Measurements from ENCODE around the gene TGM4. TPM values are rescaled to one million over a fixed set of nuclear protein-coding genes. Genes with fewer than 3 reads are reported as not detected.

Gene TGM4
- total and polyA plus RNA-seq, 10 of the 15 experiments (the other 5 are each of a cell fraction or from before 2014, with no cell fraction given): not detected

DNA sequence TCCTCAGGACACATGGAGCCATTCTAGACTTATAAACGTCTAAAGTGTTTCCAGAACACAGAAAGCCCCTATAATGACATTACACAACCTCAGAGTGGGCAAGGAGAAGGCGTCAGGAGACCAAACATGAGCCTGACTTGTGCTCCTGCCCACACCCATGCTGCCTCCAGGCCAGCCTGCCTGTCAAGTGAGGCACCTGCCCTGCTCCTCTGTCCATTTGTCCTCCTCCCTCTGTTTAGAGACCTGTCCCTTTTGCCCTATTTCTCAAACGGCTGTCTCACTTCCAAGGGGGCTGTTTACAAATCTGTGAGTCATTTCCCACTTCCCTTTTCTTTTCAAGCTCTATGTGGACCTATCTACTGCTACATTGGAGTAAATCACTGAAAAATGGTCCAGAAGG, 80.6 kb downstream of the TGM4 start (continued):
- TF ChIP-seq, protein P1, sequence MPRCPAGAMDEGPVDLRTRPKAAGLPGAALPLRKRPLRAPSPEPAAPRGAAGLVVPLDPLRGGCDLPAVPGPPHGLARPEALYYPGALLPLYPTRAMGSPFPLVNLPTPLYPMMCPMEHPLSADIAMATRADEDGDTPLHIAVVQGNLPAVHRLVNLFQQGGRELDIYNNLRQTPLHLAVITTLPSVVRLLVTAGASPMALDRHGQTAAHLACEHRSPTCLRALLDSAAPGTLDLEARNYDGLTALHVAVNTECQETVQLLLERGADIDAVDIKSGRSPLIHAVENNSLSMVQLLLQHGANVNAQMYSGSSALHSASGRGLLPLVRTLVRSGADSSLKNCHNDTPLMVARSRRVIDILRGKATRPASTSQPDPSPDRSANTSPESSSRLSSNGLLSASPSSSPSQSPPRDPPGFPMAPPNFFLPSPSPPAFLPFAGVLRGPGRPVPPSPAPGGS (IDR thresholded peaks at IDR 0.05; ENCODE audit: borderline replicate concordance, insufficient read depth, low read depth, low read length, poor library complexity, severe bottlenecking): no peak
- no peak for TF ChIP-seq NBN (IDR thresholded peaks at IDR 0.05)
- TF ChIP-seq IRF4 (IDR thresholded peaks at IDR 0.05; ENCODE audit: low read depth, low read length): peak; percentile 55; the same call in 1 of the 2 replicates
- no peak for TF ChIP-seq TAF1 (IDR thresholded peaks at IDR 0.05; ENCODE audit: borderline replicate concordance, low read depth, low read length)
- TF ChIP-seq, protein P2, sequence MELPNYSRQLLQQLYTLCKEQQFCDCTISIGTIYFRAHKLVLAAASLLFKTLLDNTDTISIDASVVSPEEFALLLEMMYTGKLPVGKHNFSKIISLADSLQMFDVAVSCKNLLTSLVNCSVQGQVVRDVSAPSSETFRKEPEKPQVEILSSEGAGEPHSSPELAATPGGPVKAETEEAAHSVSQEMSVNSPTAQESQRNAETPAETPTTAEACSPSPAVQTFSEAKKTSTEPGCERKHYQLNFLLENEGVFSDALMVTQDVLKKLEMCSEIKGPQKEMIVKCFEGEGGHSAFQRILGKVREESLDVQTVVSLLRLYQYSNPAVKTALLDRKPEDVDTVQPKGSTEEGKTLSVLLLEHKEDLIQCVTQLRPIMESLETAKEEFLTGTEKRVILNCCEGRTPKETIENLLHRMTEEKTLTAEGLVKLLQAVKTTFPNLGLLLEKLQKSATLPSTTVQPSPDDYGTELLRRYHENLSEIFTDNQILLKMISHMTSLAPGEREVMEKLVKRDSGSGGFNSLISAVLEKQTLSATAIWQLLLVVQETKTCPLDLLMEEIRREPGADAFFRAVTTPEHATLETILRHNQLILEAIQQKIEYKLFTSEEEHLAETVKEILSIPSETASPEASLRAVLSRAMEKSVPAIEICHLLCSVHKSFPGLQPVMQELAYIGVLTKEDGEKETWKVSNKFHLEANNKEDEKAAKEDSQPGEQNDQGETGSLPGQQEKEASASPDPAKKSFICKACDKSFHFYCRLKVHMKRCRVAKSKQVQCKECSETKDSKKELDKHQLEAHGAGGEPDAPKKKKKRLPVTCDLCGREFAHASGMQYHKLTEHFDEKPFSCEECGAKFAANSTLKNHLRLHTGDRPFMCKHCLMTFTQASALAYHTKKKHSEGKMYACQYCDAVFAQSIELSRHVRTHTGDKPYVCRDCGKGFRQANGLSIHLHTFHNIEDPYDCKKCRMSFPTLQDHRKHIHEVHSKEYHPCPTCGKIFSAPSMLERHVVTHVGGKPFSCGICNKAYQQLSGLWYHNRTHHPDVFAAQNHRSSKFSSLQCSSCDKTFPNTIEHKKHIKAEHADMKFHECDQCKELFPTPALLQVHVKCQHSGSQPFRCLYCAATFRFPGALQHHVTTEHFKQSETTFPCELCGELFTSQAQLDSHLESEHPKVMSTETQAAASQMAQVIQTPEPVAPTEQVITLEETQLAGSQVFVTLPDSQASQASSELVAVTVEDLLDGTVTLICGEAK (IDR thresholded peaks at IDR 0.05; ENCODE audit: borderline replicate concordance): no peak
- TF ChIP-seq TARDBP (IDR thresholded peaks at IDR 0.05; ENCODE audit: borderline replicate concordance): no peak
- TF ChIP-seq DPF2 (IDR thresholded peaks at IDR 0.05): peak; percentile 68; the same call in 1 of the 2 replicates
- TF ChIP-seq, protein P3, sequence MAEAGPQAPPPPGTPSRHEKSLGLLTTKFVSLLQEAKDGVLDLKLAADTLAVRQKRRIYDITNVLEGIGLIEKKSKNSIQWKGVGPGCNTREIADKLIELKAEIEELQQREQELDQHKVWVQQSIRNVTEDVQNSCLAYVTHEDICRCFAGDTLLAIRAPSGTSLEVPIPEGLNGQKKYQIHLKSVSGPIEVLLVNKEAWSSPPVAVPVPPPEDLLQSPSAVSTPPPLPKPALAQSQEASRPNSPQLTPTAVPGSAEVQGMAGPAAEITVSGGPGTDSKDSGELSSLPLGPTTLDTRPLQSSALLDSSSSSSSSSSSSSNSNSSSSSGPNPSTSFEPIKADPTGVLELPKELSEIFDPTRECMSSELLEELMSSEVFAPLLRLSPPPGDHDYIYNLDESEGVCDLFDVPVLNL (IDR thresholded peaks at IDR 0.05; ENCODE audit: low read depth, low read length): no peak
- TF ChIP-seq, protein P4, sequence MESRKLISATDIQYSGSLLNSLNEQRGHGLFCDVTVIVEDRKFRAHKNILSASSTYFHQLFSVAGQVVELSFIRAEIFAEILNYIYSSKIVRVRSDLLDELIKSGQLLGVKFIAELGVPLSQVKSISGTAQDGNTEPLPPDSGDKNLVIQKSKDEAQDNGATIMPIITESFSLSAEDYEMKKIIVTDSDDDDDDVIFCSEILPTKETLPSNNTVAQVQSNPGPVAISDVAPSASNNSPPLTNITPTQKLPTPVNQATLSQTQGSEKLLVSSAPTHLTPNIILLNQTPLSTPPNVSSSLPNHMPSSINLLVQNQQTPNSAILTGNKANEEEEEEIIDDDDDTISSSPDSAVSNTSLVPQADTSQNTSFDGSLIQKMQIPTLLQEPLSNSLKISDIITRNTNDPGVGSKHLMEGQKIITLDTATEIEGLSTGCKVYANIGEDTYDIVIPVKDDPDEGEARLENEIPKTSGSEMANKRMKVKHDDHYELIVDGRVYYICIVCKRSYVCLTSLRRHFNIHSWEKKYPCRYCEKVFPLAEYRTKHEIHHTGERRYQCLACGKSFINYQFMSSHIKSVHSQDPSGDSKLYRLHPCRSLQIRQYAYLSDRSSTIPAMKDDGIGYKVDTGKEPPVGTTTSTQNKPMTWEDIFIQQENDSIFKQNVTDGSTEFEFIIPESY (IDR thresholded peaks at IDR 0.05): no peak
- TF ChIP-seq, protein P5, sequence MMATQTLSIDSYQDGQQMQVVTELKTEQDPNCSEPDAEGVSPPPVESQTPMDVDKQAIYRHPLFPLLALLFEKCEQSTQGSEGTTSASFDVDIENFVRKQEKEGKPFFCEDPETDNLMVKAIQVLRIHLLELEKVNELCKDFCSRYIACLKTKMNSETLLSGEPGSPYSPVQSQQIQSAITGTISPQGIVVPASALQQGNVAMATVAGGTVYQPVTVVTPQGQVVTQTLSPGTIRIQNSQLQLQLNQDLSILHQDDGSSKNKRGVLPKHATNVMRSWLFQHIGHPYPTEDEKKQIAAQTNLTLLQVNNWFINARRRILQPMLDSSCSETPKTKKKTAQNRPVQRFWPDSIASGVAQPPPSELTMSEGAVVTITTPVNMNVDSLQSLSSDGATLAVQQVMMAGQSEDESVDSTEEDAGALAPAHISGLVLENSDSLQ (IDR thresholded peaks at IDR 0.05): peak; percentile 61
- TF ChIP-seq IKZF2 (IDR thresholded peaks at IDR 0.05): peak; percentile 8 to 54; a peak in 1 of 4 replicates
- no peak for TF ChIP-seq RELA (IDR thresholded peaks at IDR 0.05; ENCODE audit: borderline replicate concordance, partially characterized antibody)
- TF ChIP-seq CREB1 (IDR thresholded peaks at IDR 0.05; ENCODE audit: low read depth): no peak
- TF ChIP-seq ATF7 (IDR thresholded peaks at IDR 0.05; ENCODE audit: low read depth): peak; percentile 36; the same call in 1 of the 2 replicates
- TF ChIP-seq, protein P6, sequence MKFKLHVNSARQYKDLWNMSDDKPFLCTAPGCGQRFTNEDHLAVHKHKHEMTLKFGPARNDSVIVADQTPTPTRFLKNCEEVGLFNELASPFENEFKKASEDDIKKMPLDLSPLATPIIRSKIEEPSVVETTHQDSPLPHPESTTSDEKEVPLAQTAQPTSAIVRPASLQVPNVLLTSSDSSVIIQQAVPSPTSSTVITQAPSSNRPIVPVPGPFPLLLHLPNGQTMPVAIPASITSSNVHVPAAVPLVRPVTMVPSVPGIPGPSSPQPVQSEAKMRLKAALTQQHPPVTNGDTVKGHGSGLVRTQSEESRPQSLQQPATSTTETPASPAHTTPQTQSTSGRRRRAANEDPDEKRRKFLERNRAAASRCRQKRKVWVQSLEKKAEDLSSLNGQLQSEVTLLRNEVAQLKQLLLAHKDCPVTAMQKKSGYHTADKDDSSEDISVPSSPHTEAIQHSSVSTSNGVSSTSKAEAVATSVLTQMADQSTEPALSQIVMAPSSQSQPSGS (IDR thresholded peaks at IDR 0.05; ENCODE audit: low read length): no peak
- TF ChIP-seq MYC (IDR thresholded peaks at IDR 0.05; ENCODE audit: insufficient read depth, insufficient read length, insufficient replicate concordance, low read length, severe bottlenecking): no peak
- TF ChIP-seq, protein P7, sequence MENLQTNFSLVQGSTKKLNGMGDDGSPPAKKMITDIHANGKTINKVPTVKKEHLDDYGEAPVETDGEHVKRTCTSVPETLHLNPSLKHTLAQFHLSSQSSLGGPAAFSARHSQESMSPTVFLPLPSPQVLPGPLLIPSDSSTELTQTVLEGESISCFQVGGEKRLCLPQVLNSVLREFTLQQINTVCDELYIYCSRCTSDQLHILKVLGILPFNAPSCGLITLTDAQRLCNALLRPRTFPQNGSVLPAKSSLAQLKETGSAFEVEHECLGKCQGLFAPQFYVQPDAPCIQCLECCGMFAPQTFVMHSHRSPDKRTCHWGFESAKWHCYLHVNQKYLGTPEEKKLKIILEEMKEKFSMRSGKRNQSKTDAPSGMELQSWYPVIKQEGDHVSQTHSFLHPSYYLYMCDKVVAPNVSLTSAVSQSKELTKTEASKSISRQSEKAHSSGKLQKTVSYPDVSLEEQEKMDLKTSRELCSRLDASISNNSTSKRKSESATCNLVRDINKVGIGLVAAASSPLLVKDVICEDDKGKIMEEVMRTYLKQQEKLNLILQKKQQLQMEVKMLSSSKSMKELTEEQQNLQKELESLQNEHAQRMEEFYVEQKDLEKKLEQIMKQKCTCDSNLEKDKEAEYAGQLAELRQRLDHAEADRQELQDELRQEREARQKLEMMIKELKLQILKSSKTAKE (IDR thresholded peaks at IDR 0.05; ENCODE audit: low read depth, poor library complexity, severe bottlenecking): no peak

All from GM12878 (cell line).